ENCODE results near the gene DDX42.

The DDX42 gene

DNA sequence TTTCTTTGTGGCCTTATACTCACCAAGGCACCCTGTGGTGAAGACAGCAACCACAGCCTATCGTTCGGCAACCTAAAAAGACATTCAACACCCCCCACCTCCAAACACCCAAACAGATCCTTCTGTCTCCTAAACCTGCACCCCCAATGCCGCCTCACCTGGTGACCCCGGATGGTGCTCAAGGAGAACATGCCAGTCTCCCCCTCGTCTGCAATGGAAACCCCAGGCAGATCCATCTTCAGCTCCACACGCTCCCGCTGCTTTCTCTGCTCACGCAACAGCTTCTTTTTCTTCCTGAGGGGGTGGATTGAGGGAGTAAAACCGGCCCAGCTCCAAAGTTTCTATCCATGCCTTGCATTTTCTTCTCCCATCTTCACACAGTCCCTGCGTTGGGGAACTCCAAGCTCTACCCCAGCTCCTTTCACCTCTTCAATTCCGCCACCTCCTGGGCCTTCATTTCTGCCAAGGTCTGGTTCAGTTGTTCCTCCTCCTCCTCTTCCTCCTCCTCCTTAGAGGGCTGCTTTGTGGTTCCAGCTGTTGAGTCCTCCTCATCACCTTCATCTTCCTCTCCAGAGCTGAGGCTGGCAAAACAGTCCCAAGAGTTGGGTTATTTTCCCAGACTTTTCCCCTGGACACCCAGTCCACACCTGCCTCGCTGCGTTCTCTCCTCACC is 49.8 kb downstream of the DDX42 start:
- DNase-seq (ENCODE audit: low read depth) = no peak

DNA sequence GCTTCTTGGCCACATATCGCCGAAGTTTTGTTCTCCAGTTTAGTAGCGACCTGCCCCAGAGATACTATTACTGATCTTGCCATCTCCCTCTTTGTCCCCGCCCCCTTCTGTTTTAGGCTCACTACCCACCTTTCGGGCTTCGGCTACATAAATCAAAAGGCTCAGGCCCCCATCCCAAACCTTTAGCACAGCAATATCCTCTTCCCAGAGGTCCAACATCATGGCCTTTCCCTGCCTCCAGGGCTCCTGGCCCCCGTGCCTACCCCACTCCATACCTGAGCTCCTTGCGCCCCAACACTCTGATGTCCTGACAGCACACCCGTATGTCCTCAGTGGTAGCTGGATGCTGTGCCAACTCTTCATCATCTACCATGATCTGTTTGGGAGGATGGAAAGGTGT is 50.4 kb downstream of the DDX42 start:
- no peak for DNase-seq (ENCODE audit: low read depth)

DNA sequence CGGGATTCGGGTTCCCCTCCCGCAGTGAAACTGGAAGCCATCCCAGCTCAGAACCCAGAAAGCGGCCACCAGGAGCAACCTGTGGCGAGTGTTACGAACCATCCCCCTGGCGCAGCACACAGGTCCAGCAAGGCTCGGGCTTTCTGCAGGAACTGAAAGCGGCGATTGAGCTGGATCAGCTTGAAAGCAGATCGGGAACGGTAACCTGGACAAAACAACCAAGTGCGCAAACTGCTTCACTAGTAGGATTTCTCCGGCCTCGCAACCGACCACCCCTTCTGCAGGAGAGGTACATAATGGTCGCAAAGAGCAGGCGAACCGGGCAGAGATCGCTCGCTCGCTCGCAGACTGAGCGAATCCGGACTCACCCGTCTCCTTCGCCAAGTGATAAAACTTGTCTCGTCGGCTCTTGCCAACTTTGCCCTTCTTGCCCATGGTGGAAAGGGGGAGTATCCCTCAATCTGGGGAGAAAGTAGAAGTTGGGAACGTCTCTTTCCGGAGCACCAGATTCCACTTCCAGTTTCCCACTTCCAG is 52.6 kb downstream of the DDX42 start:
- no peak for DNase-seq (ENCODE audit: low read depth)

DNA sequence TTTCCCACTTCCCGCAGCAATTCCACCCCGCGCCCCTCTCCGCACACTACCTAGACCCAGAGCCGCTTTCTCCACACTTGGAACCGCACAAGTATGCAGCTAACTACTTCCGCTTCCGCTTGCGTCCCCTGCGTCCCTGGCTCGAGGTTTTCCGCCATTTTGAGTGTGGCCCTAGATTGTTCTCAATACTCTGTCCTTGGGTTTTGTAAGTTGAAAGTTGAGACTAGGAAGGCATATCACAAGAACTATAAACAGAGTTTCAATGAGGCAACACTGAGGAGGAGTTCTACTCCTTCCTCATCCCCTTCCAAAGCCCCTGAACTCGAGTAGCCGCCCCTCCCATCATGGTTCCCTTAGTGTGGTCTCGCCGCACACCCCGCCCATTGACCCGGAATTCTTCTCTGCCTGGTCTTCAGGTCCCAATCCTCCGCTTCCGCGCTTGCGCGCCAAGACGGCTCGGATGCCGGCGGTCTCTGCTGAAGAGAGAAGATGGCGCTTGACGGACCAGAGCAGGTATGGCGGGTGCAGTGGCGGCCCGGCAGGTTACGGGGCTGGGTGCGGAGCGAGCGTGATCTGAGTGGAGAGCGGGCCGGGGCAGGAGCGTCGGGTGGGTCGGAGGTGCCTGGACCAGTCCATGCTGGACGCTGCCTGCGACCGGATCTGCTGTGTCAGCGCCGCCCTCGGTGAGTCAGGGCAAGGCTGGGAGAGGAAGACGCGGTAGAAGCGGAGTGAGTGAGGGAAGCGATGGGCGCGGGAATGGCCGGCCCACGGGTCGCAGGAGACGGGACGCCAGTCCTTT is 53.2 kb downstream of the DDX42 start, which contains the start of the genes FTSJ3 and PSMC5:
Gene FTSJ3, minus strand, starts transcription at position 662 of the 799 bp plus-strand sequence. CDS start 761 bp downstream, outside the sequence.
Gene PSMC5, plus strand, starts transcription at position 430 of the 799 bp plus-strand sequence. Its CDS starts 60 bp downstream, at position 490.
- peak; percentile 92 for DNase-seq (ENCODE audit: low read depth)

DNA sequence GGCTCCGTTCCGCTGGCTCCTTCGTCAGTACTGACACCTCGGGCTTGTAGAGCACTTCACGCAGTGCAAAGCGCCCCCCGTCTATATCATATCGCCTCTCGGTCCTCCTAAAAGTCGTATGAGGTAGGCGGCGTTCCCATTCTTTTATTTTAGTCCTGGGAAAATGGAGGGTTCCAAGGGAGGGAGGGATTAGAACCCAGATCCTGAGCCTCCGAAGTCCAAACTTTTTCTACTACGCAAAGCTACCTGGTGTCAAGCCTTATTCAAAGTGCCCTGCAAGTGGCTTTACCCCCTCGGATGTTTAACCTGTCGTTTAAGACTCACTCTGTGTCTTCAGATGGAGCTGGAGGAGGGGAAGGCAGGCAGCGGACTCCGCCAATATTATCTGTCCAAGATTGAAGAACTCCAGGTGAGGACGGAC is 53.8 kb downstream of the DDX42 start:
- DNase-seq (ENCODE audit: low read depth) = no peak

DNA sequence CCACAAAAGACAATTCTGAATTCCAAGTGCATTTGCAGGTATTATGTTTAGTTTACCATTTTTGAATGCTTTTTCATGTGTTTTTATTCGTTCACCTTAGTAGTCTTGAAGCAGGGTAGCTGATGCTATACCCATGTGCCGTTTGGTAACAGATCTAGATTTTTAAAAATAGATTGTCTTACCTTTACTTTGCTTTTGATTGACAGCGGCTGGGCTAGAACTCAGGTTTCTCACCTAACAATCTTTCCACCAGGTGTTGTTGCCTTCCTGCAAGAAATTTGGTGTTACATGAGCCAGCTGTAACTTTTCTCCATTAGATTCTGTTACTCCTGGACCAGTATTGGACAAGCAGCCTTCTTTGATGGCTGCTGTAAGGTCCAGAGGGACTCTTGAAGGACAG is 55.0 kb downstream of the DDX42 start:
- DNase-seq (ENCODE audit: low read depth) = no peak

DNA sequence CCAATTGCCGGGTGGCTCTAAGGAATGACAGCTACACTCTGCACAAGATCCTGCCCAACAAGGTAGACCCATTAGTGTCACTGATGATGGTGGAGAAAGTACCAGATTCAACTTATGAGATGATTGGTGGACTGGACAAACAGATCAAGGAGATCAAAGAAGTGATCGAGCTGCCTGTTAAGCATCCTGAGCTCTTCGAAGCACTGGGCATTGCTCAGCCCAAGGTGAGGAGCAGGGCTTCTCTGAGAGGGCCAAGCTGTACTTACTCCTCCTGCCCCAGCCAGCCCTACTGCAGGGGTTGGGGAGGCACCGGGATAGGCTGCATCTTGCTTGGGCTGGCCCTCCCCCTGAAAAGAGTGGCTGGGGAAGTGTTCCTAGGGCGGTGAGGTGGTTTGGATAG is 56.3 kb downstream of the DDX42 start:
- no peak for DNase-seq (ENCODE audit: low read depth)

DNA sequence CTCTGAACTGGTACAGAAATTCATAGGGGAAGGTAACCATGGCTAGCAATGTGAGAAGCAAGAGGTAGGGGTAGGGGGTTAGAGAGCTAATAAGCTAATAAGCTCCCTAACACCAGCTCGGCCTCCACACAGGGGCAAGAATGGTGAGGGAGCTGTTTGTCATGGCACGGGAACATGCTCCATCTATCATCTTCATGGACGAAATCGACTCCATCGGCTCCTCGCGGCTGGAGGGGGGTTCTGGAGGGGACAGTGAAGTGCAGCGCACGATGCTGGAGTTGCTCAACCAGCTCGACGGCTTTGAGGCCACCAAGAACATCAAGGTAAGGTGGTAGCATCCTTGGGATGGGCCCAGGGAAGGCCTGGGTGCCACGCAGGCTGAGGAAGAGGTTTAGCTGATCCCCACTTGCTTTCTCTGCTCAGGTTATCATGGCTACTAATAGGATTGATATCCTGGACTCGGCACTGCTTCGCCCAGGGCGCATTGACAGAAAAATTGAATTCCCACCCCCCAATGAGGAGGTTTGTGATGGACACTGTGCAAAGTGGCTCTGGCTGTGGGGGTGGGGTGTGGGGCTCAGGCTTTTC is 57.0 kb downstream of the DDX42 start:
- DNase-seq (ENCODE audit: low read depth) = no peak

DNA sequence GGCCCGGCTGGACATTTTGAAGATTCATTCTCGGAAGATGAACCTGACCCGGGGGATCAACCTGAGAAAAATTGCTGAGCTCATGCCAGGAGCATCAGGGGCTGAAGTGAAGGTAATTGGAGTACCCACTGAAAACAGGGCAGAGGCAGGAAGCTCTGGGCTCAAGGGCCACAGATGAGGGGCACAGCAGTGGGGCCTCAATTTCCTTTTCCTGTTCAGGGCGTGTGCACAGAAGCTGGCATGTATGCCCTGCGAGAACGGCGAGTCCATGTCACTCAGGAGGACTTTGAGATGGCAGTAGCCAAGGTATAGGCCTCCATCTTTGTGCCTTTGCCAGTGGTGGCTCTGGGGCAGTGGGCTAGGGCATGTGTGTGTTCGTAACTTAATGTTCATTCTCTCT is 57.5 kb downstream of the DDX42 start:
- DNase-seq (ENCODE audit: low read depth) = no peak

DNA sequence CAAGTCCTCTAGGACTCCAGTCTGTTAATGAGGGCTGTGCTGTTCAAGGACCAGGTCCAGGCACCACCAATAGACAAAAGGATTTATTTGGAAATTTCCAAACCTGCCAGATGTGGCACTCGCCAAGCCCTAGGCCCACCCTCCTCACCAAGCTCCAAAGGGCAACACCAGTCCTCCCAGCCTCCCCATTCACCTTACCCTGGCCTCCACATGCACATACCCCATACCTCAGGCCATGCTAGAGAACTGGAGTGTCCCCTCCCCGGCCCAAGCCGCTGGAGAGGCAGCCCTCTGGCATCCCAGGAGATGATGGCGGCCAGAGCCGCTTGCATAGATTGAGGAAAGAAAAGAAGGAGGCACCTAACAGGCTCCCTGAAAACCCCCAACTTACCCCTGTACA is 58.0 kb downstream of the DDX42 start:
- no peak for DNase-seq (ENCODE audit: low read depth)

DNA sequence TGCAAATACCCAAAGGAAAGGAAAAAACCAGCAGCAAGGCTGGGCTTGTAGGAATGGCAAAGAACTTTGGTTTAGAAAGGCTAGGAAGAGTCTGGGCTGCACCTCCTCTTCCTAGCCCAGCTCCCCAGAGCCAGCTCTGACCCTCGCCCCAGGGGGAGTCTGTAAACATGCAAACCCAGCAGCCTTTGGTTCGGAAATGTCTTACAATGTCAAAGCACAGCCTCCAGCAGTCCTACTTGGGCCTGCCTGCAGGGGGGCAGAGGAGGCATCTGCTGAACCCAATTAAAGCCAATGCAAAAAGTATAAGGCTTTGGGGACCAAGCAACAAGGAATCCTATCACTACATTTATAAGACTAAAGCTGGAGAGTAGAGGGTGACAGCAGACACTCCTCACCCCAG is 58.5 kb downstream of the DDX42 start:
- no peak for DNase-seq (ENCODE audit: low read depth)

DNA sequence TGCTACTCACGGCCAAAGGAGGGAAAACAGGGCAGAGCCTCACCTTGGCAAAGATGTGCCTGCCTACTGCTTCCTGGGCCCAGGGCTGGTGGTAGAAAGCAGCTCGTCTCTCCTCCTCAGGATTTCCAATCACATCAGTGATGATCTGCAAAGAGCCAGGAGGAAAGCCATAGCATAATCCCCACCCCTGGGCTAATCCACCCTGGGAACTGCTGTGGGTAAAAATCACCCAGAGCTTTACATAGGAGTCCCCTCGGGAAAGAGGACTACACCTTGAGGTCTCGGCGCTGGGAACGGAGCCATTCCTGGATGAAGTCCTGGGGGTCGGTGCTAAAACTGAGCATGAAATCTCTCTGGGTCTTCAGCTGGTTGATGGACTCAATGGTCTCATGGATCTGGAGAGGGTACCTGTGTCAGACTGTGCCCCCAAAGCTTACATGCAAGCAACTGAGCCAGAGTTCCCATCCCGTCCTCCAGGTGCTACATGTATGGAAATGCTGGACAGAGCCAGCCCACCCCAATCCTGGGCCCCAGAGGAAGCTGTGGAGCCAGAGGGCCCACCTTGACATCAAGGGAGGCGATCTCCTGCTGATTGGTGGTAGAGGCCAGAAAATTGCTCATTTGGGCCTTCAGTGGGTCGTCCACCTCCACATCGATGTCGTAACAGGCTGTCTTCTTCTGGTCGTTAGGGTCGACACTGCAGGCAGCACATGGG is 59.2 kb downstream of the DDX42 start:
- no peak for DNase-seq (ENCODE audit: low read depth)

DNA sequence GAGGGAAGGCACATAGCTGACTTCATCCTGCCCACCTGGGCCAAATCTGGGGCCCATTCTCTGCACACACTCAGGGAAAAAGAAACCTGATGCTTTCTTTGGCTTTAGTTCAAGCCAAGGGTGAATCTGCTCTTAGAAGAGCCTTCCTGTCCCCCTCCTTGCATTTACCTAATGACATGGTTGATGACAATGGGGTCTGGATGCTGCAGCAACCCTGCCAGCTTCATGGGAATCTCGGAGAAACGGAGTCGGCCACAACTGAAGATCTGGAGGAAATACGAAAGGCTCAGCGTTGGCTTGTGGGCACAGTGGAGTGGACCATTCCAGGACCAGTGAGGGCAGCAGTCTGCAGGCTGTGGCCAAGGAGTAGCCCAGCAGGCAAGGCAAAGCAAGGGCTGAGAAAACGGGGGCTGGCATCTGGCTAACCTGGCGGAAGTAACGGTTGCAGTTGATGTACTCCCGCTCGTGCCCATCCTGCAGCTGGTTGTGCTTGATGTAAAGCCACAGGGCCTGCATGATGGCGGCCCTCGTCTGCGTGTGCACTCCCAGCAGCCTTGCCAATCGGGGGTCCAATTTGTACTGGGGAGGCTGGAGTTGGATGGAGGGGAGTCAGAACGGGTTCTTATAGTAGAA is 59.9 kb downstream of the DDX42 start:
- DNase-seq (ENCODE audit: low read depth) = no peak

DNA sequence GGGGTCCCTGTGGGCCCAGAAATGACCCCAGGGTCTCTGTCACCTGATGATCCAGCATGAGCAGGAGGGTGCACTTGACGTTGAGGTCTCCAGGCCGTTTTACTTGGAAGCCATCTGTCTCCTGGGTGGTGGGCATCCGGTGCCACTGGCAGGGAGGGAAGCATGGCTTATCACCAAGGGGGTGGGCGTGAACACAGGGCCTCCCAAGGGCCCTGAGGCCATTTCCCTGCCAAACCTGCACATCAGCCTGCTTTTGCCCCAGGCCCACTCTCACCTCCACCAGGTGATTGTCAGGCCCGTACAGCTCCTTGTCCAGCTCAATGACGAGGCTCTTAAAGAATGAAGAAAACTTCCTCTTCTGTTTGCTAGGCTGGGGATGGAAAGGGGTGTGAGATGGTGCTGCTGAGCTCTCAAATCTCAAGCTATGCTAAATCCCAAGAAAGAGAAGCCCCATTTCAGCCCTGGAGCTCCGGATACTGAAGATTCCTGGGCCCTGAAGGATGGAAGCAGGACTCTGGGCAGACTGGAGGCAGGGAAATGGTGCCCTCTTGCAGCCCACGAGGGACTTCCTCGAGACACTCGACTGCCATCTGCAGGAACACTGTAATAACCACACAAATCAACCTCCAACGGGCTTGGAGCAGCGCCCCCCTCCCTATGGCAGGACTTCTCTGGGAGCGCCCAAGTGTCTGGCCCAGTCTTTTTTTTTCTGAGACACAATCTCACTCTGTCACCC is 60.6 kb downstream of the DDX42 start:
- DNase-seq (ENCODE audit: low read depth) = peak; percentile 50

DNA sequence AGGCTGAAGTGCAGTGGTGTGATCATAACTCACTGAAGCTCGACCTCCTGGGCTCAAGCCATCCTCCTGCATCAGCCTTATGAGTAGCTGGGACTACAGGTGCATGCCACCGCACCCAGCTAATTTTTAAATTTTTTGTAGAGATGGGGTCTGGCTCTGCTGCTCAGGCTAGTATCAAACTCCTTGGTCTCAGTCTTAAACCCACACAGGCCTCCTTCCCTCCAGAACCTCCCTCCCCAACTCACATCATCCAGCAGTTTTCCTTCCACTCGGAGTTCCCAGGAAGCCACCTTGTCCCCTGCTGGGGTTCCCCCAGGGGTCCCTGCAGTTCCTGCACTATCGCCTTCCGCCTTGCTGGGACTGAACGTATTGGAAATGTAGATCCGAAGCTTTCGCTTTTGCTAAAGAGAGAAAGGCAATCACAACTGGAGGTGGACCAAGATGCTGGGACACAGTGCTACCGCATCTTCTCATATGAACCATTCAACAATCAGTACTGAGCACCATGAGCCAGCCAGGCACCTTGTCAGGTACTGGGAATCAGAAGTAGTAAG is 61.3 kb downstream of the DDX42 start:
- no peak for DNase-seq (ENCODE audit: low read depth)

DNA sequence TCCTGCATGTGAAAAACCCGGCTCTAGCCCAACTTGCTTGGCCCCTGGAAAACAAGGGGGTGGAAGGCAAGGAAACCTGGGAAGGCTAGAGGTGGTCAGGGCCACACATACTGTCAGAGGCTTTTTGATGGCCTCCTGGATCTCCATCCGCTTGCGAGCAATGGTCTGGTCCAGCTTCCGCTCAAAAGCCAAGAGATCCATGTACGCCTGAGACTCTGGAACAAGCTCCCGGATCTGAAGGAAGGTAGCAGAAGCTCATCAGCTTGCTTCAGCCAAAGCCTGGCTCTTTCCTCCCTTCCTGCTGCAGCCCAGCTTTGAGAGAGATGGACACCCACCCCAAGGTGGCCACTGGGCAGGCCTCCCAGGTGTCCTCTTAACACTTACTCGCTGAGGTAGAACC is 62.8 kb downstream of the DDX42 start:
- no peak for DNase-seq (ENCODE audit: low read depth)

DNA sequence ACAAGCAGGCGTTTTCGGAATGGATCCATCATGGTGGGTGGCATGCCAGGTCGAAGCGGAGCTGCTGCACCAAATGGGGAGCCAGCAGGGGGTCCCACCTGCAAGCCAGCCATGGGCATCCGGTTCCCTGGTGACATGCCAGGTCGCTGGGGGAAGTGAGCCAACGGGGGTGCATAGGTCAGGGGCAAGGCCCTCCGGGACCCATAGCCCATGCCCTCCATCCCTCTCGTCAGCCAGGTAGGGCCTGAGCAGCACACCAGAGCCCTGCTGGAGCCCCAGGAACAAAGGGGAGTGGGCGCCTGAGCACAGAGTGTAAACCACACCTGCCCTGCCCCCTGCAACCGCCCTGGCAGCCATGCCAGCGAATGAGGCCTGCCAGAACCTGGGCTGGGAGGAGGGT is 63.5 kb downstream of the DDX42 start:
- DNase-seq (ENCODE audit: low read depth) = no peak

DNA sequence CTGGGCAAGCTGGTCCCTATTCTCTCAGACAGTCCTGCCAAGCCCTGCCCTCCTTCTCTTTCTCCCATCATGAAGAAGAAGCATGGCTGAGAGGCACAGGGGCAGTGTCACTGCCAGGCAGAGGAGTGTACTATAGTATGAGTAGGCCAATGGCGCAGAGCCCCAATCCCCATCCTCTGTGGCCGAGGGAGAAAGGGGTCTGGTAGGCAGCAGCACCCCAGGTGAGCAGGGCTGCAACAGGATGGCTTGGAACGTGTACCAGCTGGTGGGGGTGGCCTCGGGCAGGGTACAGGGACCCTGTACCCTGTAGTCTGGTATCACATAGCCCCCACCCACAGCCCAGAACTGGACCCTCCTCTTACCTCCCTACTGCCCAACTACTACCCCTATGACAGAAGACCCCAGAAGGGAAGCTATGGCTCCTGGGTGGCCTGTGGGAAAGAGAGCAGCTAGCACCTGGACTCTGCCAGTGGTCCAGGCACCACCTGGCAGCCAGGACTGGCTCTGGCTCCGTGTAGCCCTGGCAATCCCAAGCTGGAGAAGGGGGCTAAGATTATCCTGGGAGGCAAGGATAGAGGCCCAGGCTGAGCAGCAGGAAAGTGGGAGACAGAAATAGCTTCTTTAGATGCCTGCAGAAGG is 64.1 kb downstream of the DDX42 start:
- no peak for DNase-seq (ENCODE audit: low read depth)

DNA sequence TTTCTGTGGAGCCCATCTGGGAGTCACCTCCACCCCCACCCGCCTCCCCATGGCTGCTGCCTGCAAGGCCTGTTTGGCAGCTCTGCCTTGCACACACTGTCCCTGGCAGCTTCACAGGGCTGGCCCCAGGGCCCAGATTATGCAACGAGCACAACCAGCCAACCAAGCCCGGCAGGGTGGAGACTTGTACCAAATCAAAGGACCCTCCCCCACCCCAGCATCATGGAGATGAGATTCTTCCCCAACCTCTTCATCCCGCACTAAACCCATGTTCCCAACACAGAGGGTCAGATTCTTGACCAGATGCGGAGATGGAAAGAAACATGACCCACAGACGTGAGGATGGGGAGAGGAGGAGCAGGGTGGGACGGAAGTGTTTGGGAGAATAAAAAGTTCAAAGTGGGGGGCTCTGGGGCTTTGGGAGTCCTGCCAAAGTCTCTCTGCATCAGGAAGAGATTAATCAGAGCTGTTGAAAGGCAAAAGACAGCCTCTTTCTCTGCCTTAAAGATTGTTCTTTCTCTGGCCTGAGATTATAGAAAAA is 64.7 kb downstream of the DDX42 start:
- no peak for DNase-seq (ENCODE audit: low read depth)
